Measurements from ENCODE around the gene IGFL1. TPM values are rescaled to one million over a fixed set of nuclear protein-coding genes. Genes with fewer than 3 reads are reported as not detected.
"Not testable (repeated sequence)": the region's sequence is repeated elsewhere in the genome, so short reads cannot be mapped to it uniquely, and the experiment has no call there.

The IGFL1 gene
- total RNA-seq, 2 donors from 2014 or later = not detected

GRCh38 chr19:46221981-46222610 lies 7.4 kb upstream of the IGFL1 start:
- Mint-ChIP-seq H3K4me1 (ENCODE audit: low read depth) (no peaks in the 10 kb centered on the region), H3K9me3 (no peaks in the 10 kb centered on the region), H3K27me3 (ENCODE audit: low read depth) (peaks cover 76% of the 10 kb centered on the region), H3K27ac (no peak overlapping the region), H3K36me3 (ENCODE audit: insufficient read depth in 2 of 2) (no peaks in the 10 kb centered on the region), H3K4me3 (no peak overlapping the region)
- ATAC-seq (replicated peaks in 1 of 2) (no peak), DNase-seq (no peak)

GRCh38 chr19:46223787-46224186 lies 5.8 kb upstream of the IGFL1 start:
- not testable (repeated sequence) for ATAC-seq (replicated peaks in 1 of 2); H3K27ac Mint-ChIP-seq; H3K4me1 Mint-ChIP-seq (ENCODE audit: low read depth); DNase-seq; H3K4me3 Mint-ChIP-seq; H3K36me3 Mint-ChIP-seq (ENCODE audit: insufficient read depth in 2 of 2); H3K9me3 Mint-ChIP-seq
- H3K27me3 Mint-ChIP-seq (ENCODE audit: low read depth) = peaks cover 66% of the 10 kb centered on the region

- H3K27ac Mint-ChIP-seq = no peak overlapping the region
- no peak overlapping the region for H3K4me3 Mint-ChIP-seq
- DNase-seq = no peak
- H3K27me3 Mint-ChIP-seq (ENCODE audit: low read depth) = peaks cover 60% of the 10 kb centered on the region
- H3K4me1 Mint-ChIP-seq (ENCODE audit: low read depth) = no peaks in the 10 kb centered on the region
- no peak for ATAC-seq (replicated peaks in 1 of 2)
- H3K9me3 Mint-ChIP-seq = no peaks in the 10 kb centered on the region
- no peaks in the 10 kb centered on the region for H3K36me3 Mint-ChIP-seq (ENCODE audit: insufficient read depth in 2 of 2)
Observed at GRCh38 chr19:46224773-46225172, 4.8 kb upstream of the IGFL1 start.

GRCh38 chr19:46225558-46226004 lies 4.0 kb upstream of the IGFL1 start:
- Mint-ChIP-seq H3K4me3 (no peak overlapping the region), H3K9me3 (no peaks in the 10 kb centered on the region), H3K36me3 (ENCODE audit: insufficient read depth in 2 of 2) (no peaks in the 10 kb centered on the region), H3K27ac (no peak overlapping the region), H3K27me3 (ENCODE audit: low read depth) (peaks cover 59% of the 10 kb centered on the region), H3K4me1 (ENCODE audit: low read depth) (no peaks in the 10 kb centered on the region)
- DNase-seq (peak in 1 of 2 donors; percentile 5), ATAC-seq (replicated peaks in 1 of 2) (no peak)

- no peak overlapping the region for H3K27ac Mint-ChIP-seq
- DNase-seq = no peak
- no peaks in the 10 kb centered on the region for H3K4me1 Mint-ChIP-seq (ENCODE audit: low read depth)
- peaks cover 59% of the 10 kb centered on the region for H3K27me3 Mint-ChIP-seq (ENCODE audit: low read depth)
- H3K36me3 Mint-ChIP-seq (ENCODE audit: insufficient read depth in 2 of 2) = no peaks in the 10 kb centered on the region
- H3K4me3 Mint-ChIP-seq = no peak overlapping the region
- ATAC-seq (replicated peaks in 1 of 2) = no peak
- no peaks in the 10 kb centered on the region for H3K9me3 Mint-ChIP-seq
Observed at GRCh38 chr19:46226438-46226973, 3.0 kb upstream of the IGFL1 start.

- DNase-seq (no peak), ATAC-seq (replicated peaks in 1 of 2) (no peak)
- Mint-ChIP-seq H3K9me3 (no peaks in the 10 kb centered on the region), H3K27ac (no peak overlapping the region), H3K4me3 (no peak overlapping the region), H3K4me1 (ENCODE audit: low read depth) (no peaks in the 10 kb centered on the region), H3K27me3 (ENCODE audit: low read depth) (peaks cover 47% of the 10 kb centered on the region), H3K36me3 (ENCODE audit: insufficient read depth in 2 of 2) (no peaks in the 10 kb centered on the region)
Observed at GRCh38 chr19:46232029-46232428, 2.5 kb downstream of the IGFL1 start.

- ATAC-seq (replicated peaks in 1 of 2) = no peak
- no peak overlapping the region for H3K4me3 Mint-ChIP-seq
- H3K27ac Mint-ChIP-seq = no peak overlapping the region
- H3K4me1 Mint-ChIP-seq (ENCODE audit: low read depth) = no peaks in the 10 kb centered on the region
- no peaks in the 10 kb centered on the region for H3K36me3 Mint-ChIP-seq (ENCODE audit: insufficient read depth in 2 of 2)
- no peaks in the 10 kb centered on the region for H3K9me3 Mint-ChIP-seq
- H3K27me3 Mint-ChIP-seq (ENCODE audit: low read depth) = peaks cover 49% of the 10 kb centered on the region
- no peak for DNase-seq
Observed at GRCh38 chr19:46232468-46232867, 2.9 kb downstream of the IGFL1 start.

- Mint-ChIP-seq H3K4me1 (ENCODE audit: low read depth) (no peaks in the 10 kb centered on the region), H3K36me3 (ENCODE audit: insufficient read depth in 2 of 2) (no peaks in the 10 kb centered on the region), H3K9me3 (no peaks in the 10 kb centered on the region), H3K27ac (no peak overlapping the region), H3K4me3 (no peak overlapping the region), H3K27me3 (ENCODE audit: low read depth) (peaks cover 55% of the 10 kb centered on the region)
- ATAC-seq (replicated peaks in 1 of 2) = no peak
- DNase-seq = no peak
Observed at GRCh38 chr19:46232938-46233621, 3.5 kb downstream of the IGFL1 start.

- not testable (repeated sequence) for H3K4me1 Mint-ChIP-seq (ENCODE audit: low read depth); H3K27ac Mint-ChIP-seq; ATAC-seq (replicated peaks in 1 of 2); H3K9me3 Mint-ChIP-seq; DNase-seq; H3K36me3 Mint-ChIP-seq (ENCODE audit: insufficient read depth in 2 of 2); H3K4me3 Mint-ChIP-seq
- H3K27me3 Mint-ChIP-seq (ENCODE audit: low read depth) = peaks cover 59% of the 10 kb centered on the region
Observed at GRCh38 chr19:46233871-46234270, 4.3 kb downstream of the IGFL1 start.

GRCh38 chr19:46238141-46238540 lies 8.6 kb downstream of the IGFL1 start:
- H3K27me3 Mint-ChIP-seq (ENCODE audit: low read depth) = peaks cover 77% of the 10 kb centered on the region
- not testable (repeated sequence) for H3K36me3 Mint-ChIP-seq (ENCODE audit: insufficient read depth in 2 of 2); H3K27ac Mint-ChIP-seq; DNase-seq; H3K4me3 Mint-ChIP-seq; ATAC-seq (replicated peaks in 1 of 2); H3K4me1 Mint-ChIP-seq (ENCODE audit: low read depth); H3K9me3 Mint-ChIP-seq

- Mint-ChIP-seq H3K36me3 (ENCODE audit: insufficient read depth in 2 of 2) (no peaks in the 10 kb centered on the region), H3K27ac (no peak overlapping the region), H3K27me3 (ENCODE audit: low read depth) (peaks cover 82% of the 10 kb centered on the region), H3K9me3 (no peaks in the 10 kb centered on the region), H3K4me1 (ENCODE audit: low read depth) (no peaks in the 10 kb centered on the region), H3K4me3 (no peak overlapping the region)
- ATAC-seq (replicated peaks in 1 of 2) (no peak), DNase-seq (no peak)
Observed at GRCh38 chr19:46239193-46240024, 9.9 kb downstream of the IGFL1 start.

GRCh38 chr19:46240693-46241092 lies 11.2 kb downstream of the IGFL1 start:
- Mint-ChIP-seq H3K27ac (no peak overlapping the region), H3K4me1 (ENCODE audit: low read depth) (no peaks in the 10 kb centered on the region), H3K27me3 (ENCODE audit: low read depth) (peaks cover 82% of the 10 kb centered on the region), H3K4me3 (no peak overlapping the region), H3K36me3 (ENCODE audit: insufficient read depth in 2 of 2) (no peaks in the 10 kb centered on the region), H3K9me3 (no peaks in the 10 kb centered on the region)
- no peak for DNase-seq
- ATAC-seq (replicated peaks in 1 of 2) = no peak

- Mint-ChIP-seq H3K4me3 (no peak overlapping the region), H3K9me3 (no peaks in the 10 kb centered on the region), H3K4me1 (ENCODE audit: low read depth) (no peaks in the 10 kb centered on the region), H3K27me3 (ENCODE audit: low read depth) (peaks cover 77% of the 10 kb centered on the region), H3K27ac (no peak overlapping the region), H3K36me3 (ENCODE audit: insufficient read depth in 2 of 2) (no peaks in the 10 kb centered on the region)
- DNase-seq (no peak), ATAC-seq (replicated peaks in 1 of 2) (no peak)
Observed at GRCh38 chr19:46241626-46242025, 12.1 kb downstream of the IGFL1 start.

Measured in activated T-cell treated with anti-CD3 and anti-CD28 coated beads, Interleukin-2, amount 50 U/mL, for 72 hours (primary cell).